Head of caudate nucleus (tissue), 42 donors: ENCODE results near the gene JAK1.
A peak's percentile ranks its signal among the peaks of the same experiment; 100 is the strongest.
"Not testable (repeated sequence)": the region's sequence is repeated elsewhere in the genome, so short reads cannot be mapped to it uniquely, and the experiment has no call there.

Experiments used
- DNase-seq, 42 donors: peaks; one replicate each; pipeline versions ENCODE4 v3.0.0 to v3.0.0-alpha.2; 2020 to 2021; ENCODE audit warnings: mixed read lengths in 7 of 42
- intact Hi-C: fragments of 100-400 bp; cut with DNase I; formaldehyde crosslinking; loops from one replicate; pipeline ENCODE4 v1.15.0; 2022

The JAK1 gene

GRCh38 chr1:64933296-64934070 is 32.9 kb downstream of the JAK1 start:
- intact Hi-C loops: no loop called here

GRCh38 chr1:64932962-64933295 is 33.4 kb downstream of the JAK1 start:
- intact Hi-C loops: no loop called here
- DNase-seq: no peak

More at GRCh38 chr1:64933296-64934070, 32.9 kb downstream of the JAK1 start:
- DNase-seq: peak in 7 of 42 donors; percentile 8 to 47 (median 21)

GRCh38 chr1:64930640-64931039 is 35.7 kb downstream of the JAK1 start:
- DNase-seq, intact Hi-C loops: not testable (repeated sequence)

- intact Hi-C loops: no loop called here
- no peak for DNase-seq
Observed at GRCh38 chr1:64929221-64929620, 37.1 kb downstream of the JAK1 start.

- intact Hi-C loops: no loop called here
- DNase-seq: no peak
Observed at GRCh38 chr1:64928325-64928724, 38.0 kb downstream of the JAK1 start.

- intact Hi-C loops: no loop called here
Observed at GRCh38 chr1:64925594-64925993, 40.8 kb downstream of the JAK1 start.

GRCh38 chr1:64923294-64923718 is 43.0 kb downstream of the JAK1 start:
- intact Hi-C loops: no loop called here
- no peak for DNase-seq

More at GRCh38 chr1:64925594-64925993, 40.8 kb downstream of the JAK1 start:
- no peak for DNase-seq

- intact Hi-C loops: no loop called here
- DNase-seq: no peak
Observed at GRCh38 chr1:64922336-64922735, 44.0 kb downstream of the JAK1 start.

GRCh38 chr1:64921771-64922170 is 44.6 kb downstream of the JAK1 start:
- DNase-seq: no peak
- intact Hi-C loops: no loop called here

- intact Hi-C loops: no loop called here
- no peak for DNase-seq
Observed at GRCh38 chr1:64920941-64921589, 45.3 kb downstream of the JAK1 start.

GRCh38 chr1:64919120-64919519 is 47.2 kb downstream of the JAK1 start:
- intact Hi-C loops, DNase-seq: not testable (repeated sequence)

- no peak for DNase-seq
- intact Hi-C loops: no loop called here
Observed at GRCh38 chr1:64917907-64918306, 48.4 kb downstream of the JAK1 start.

GRCh38 chr1:64917328-64917861 is 49.0 kb downstream of the JAK1 start:
- intact Hi-C loops: no loop called here

GRCh38 chr1:64915381-64916274 is 50.7 kb downstream of the JAK1 start:
- intact Hi-C loops: no loop called here
- DNase-seq: no peak

More at GRCh38 chr1:64917328-64917861, 49.0 kb downstream of the JAK1 start:
- peak in 1 of 42 donors; percentile 32 for DNase-seq

- intact Hi-C loops: no loop called here
- no peak for DNase-seq
Observed at GRCh38 chr1:64913361-64914015, 52.9 kb downstream of the JAK1 start.

- no peak for DNase-seq
- intact Hi-C loops: no loop called here
Observed at GRCh38 chr1:64912191-64912590, 54.2 kb downstream of the JAK1 start.

- no peak for DNase-seq
- intact Hi-C loops: no loop called here
Observed at GRCh38 chr1:64911326-64911725, 55.0 kb downstream of the JAK1 start.

GRCh38 chr1:64909031-64909430 is 57.3 kb downstream of the JAK1 start:
- intact Hi-C loops: no loop called here

GRCh38 chr1:64908575-64908974 is 57.8 kb downstream of the JAK1 start:
- intact Hi-C loops: no loop called here
- no peak for DNase-seq

More at GRCh38 chr1:64909031-64909430, 57.3 kb downstream of the JAK1 start:
- DNase-seq: peak in 1 of 42 donors; percentile 7
